Suprapubic skin (tissue), 4 donors: ENCODE results near the gene VILL. TPM values are rescaled to one million over a fixed set of nuclear protein-coding genes. Genes with fewer than 3 reads are reported as not detected.

ENCODE experiments used
- DNase-seq, 2 donors: peaks; one replicate each; pipeline ENCODE4 v3.0.0-alpha.2; 2019; ENCODE audit warnings: low spot score in 2 of 2
- H3K27ac ChIP-seq: fragments of 200-600 bp; sonication (generic); one replicate; pipeline ENCODE4 v1.5.1; 2019
- H3K27me3 ChIP-seq: fragments of 200-600 bp; sonication (generic); one replicate; pipeline ENCODE4 v1.5.1; 2019
- H3K36me3 ChIP-seq: fragments of 200-600 bp; sonication (generic); one replicate; pipeline ENCODE4 v1.5.1; 2019
- H3K4me1 ChIP-seq: fragments of 200-600 bp; sonication (generic); one replicate; pipeline ENCODE4 v1.5.1; 2019
- H3K4me3 ChIP-seq: fragments of 200-600 bp; sonication (generic); one replicate; pipeline ENCODE4 v1.5.1; 2019; ENCODE audit warnings: mild to moderate bottlenecking
- H3K9me3 ChIP-seq: fragments of 200-600 bp; sonication (generic); one replicate; pipeline ENCODE4 v1.5.1; 2019
- CTCF ChIP-seq, 2 donors: fragments of 200-600 bp in 1 of 2; fragments of 450-650 bp in 1 of 2; sonication (generic) in 1 of 2; IDR thresholded peaks; one replicate each; pipeline ENCODE4 v1.5.1; 2016 to 2019; ENCODE audit warnings: antibody characterized with exemption in 2 of 2, mild to moderate bottlenecking in 1 of 2, moderate library complexity in 1 of 2
- EP300 ChIP-seq: sonication (generic); formaldehyde crosslinking; IDR thresholded peaks from one replicate; pipeline ENCODE4 v1.6.1; 2017; ENCODE audit warnings: antibody characterized with exemption
- POLR2A ChIP-seq, 2 donors: fragments of 450-650 bp; IDR thresholded peaks; one replicate each; pipeline ENCODE4 v1.6.1; 2017; ENCODE audit warnings: antibody characterized with exemption in 2 of 2, mild to moderate bottlenecking in 2 of 2, moderate library complexity in 2 of 2
- POLR2AphosphoS5 ChIP-seq, 3 donors: sonication (generic); formaldehyde crosslinking; IDR thresholded peaks; one replicate each; pipeline ENCODE4 v1.6.1; 2017; ENCODE audit warnings: antibody characterized with exemption in 3 of 3
- WGBS: methylation state at CpG from one replicate; pipeline ENCODE4 v1.1.5; 2018; 5-methylcytosine and 5-hydroxymethylcytosine counted together
- total RNA-seq, 4 donors: library from RNA; depleted of rRNA; stranded (reverse); fragments of >200 nt; gene quantifications; one replicate each; pipeline ENCODE4 v1.1.0, GENCODE V29; 2016

Gene VILL
- total RNA-seq, 4 donors from 2014 or later, result 13.2 to 16.7 (median 15.0) TPM

DNA sequence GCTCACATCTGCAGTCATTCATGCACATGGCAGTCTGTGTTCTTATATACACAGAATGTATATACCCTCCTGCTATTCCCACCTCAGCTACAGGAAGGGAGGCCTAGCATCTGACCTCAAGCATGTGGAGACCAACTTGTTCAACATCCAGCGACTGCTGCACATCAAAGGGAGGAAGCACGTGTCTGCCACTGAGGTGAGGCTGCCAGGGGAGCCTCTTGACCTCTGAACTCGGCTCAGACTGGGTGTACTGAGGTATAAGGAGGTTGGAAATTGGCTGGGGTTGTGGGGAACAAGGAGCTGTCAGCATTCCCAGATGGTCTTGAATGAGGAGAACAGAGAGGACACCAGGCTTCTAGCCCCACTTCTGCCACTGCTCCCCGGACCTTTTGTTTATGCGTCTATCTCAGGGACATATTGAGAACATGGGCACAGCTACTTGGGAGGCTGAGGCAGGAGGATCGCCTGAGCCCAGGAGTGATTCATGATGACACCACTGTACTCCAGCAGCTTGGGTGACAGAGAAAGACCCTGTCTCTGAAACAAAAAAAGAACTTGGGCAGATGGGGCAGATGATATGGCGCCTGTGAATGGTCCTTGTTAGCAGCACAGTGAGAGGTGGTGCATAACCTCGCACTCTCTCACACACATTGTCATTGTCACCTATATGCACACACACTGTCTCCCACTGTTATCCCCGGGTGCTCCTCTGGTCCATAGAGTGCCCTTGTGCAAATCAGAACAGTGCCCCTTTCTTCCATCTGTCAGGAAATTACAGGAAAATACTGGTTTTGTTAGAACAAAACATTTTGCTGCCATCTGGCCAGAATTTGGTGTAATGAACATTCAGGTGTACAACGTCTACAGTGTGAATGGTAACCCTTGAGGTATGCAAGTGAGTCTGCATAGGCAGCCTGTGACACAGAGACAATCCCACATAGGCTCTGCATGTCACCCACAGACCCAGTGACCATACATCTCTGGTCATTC, 5.4 kb downstream of the VILL start:
- Histone ChIP-seq H3K4me1 (peaks cover 46% of the 10 kb centered on the region), H3K4me3 (no peak overlapping the region), H3K27me3 (no peaks in the 10 kb centered on the region), H3K9me3 (no peaks in the 10 kb centered on the region), H3K36me3 (peaks cover 9% of the 10 kb centered on the region), H3K27ac (no peak overlapping the region)
- TF ChIP-seq CTCF (IDR thresholded peaks at IDR 0.05) (no peak), EP300 (no peak), POLR2A (IDR thresholded peaks at IDR 0.05) (no peak), POLR2AphosphoS5 (IDR thresholded peaks at IDR 0.05) (no peak)
- DNase-seq, result no peak
- WGBS, result 80% methylated on average over 10 of the region's 10 CpGs

DNA sequence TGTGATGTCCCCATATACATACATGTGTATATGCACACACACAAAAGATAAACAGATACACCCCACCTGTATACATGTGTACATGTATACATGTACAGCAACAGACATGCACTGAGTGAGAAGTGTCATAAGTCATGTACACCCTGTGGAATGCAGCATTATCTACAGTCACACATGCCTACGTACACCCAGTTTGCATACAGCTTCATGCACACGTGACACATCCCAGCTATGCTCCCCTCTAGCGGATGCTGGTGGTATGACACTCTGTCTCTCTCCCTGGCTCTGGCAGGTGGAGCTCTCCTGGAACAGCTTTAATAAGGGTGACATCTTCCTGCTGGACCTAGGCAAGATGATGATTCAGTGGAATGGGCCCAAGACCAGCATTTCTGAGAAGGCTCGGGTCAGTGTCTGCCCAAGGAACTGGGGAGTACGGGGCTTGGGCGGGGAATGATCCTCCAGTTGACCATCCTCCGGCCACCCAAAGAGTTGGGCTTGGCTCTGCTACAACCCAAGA, 6.3 kb downstream of the VILL start:
- WGBS, result 0% methylated on average over 4 of the region's 7 CpGs
- Histone ChIP-seq H3K4me3 (no peak overlapping the region), H3K27ac (no peak overlapping the region), H3K27me3 (no peaks in the 10 kb centered on the region), H3K4me1 (peaks cover 46% of the 10 kb centered on the region), H3K36me3 (peaks cover 18% of the 10 kb centered on the region), H3K9me3 (no peaks in the 10 kb centered on the region)
- peak in 1 of 2 donors; percentile 88 for DNase-seq
- TF ChIP-seq POLR2AphosphoS5 (IDR thresholded peaks at IDR 0.05) (no peak), CTCF (IDR thresholded peaks at IDR 0.05) (peak; percentile 95 to 96), EP300 (no peak), POLR2A (IDR thresholded peaks at IDR 0.05) (no peak)

GRCh38 chr3:37997342-37997741, 6.8 kb downstream of the VILL start:
- no peaks in the 10 kb centered on the region for H3K27me3 ChIP-seq
- H3K36me3 ChIP-seq, result peaks cover 23% of the 10 kb centered on the region
- 86% methylated on average over 5 of the region's 10 CpGs for WGBS
- TF ChIP-seq CTCF (IDR thresholded peaks at IDR 0.05), result no peak
- no peak for TF ChIP-seq POLR2A (IDR thresholded peaks at IDR 0.05)
- no peak for TF ChIP-seq EP300
- no peak for TF ChIP-seq POLR2AphosphoS5 (IDR thresholded peaks at IDR 0.05)
- no peak overlapping the region for H3K27ac ChIP-seq
- H3K9me3 ChIP-seq, result no peaks in the 10 kb centered on the region
- H3K4me1 ChIP-seq, result peaks cover 46% of the 10 kb centered on the region
- H3K4me3 ChIP-seq, result no peak overlapping the region
- DNase-seq, result peak in 1 of 2 donors; percentile 67

- TF ChIP-seq POLR2A (IDR thresholded peaks at IDR 0.05) (no peak), EP300 (no peak), POLR2AphosphoS5 (IDR thresholded peaks at IDR 0.05) (no peak), CTCF (IDR thresholded peaks at IDR 0.05) (no peak)
- no peak overlapping the region for H3K4me3 ChIP-seq
- peaks cover 43% of the 10 kb centered on the region for H3K4me1 ChIP-seq
- peaks cover 25% of the 10 kb centered on the region for H3K36me3 ChIP-seq
- no peaks in the 10 kb centered on the region for H3K9me3 ChIP-seq
- peak in 1 of 2 donors; percentile 69 for DNase-seq
- 84% methylated on average over 6 of the region's 6 CpGs for WGBS
- H3K27ac ChIP-seq, result peak overlapping the region; percentile 77
- no peaks in the 10 kb centered on the region for H3K27me3 ChIP-seq
Measured at GRCh38 chr3:37997791-37998370, 7.3 kb downstream of the VILL start.

DNA sequence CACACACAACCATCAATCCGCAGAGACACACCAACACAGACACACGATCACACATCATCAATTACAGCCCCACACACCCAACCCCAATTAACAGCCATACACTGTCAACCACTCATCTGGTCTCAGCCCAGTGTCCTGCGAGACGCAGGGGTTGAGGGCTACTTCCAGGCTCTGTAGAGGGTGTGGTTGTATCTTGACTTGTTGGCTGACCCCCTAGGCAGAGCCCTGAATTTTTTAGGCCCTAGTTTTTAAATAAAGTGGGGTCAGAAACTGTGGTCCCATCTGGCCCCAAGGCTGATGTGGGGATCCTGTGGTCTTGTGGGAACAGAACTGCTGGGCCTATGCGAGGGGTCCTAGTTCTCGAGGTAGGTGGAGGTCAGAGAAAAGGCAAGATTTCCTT, 9.2 kb downstream of the VILL start:
- Histone ChIP-seq H3K27me3 (no peaks in the 10 kb centered on the region), H3K9me3 (no peaks in the 10 kb centered on the region), H3K4me3 (no peak overlapping the region), H3K27ac (no peak overlapping the region), H3K36me3 (peaks cover 25% of the 10 kb centered on the region), H3K4me1 (peaks cover 42% of the 10 kb centered on the region)
- DNase-seq, result no peak
- 92% methylated on average over 6 of the region's 6 CpGs for WGBS
- no peak for TF ChIP-seq CTCF (IDR thresholded peaks at IDR 0.05)
- TF ChIP-seq POLR2AphosphoS5 (IDR thresholded peaks at IDR 0.05), result no peak
- no peak for TF ChIP-seq EP300
- TF ChIP-seq POLR2A (IDR thresholded peaks at IDR 0.05), result no peak
